Measurements from ENCODE around the gene AGK. TPM values are rescaled to one million over a fixed set of nuclear protein-coding genes. Genes with fewer than 3 reads are reported as not detected.

The AGK gene
- total and polyA plus RNA-seq, 2 of the 8 experiments (the other 6 are each of a cell fraction or from before 2014, with no cell fraction given): 25.8 to 34.0 TPM

DNA sequence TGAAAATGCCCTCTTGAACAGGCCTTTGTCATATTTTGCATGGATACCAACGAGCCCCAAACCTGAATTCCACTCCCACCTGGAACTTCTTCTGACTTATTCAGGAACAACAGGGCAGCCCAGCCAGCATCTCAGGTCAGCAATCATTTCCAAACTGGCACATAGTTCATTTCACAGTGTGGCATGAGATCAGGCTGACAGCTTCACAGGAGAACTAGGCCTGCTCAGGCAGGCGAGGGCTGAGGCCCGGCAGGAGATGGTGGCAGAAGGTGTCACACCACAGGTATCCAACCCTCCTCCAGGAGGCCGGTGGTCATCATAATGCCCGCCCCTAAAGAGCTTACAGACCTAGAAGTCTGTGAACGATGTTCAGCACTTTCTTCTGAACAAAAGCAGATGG is 108.3 kb downstream of the AGK start:
- Histone ChIP-seq H3K27me3 (replicated peaks in 1 of 4; ENCODE audit: control insufficient read depth in 3 of 4, extremely low read depth in 1 of 4, insufficient read depth in 3 of 4, low read length in 3 of 4) (no peaks in the 10 kb centered on the region), H2BK12ac (ENCODE audit: low read depth, low read length) (no peak overlapping the region), H3K18ac (ENCODE audit: extremely low read depth, low read length) (no peak overlapping the region), H4K5ac (ENCODE audit: insufficient read length, low read depth, low read length) (no peak overlapping the region), H3K9me3 (ENCODE audit: insufficient read depth in 2 of 2, low read depth in 1 of 2, low read length in 1 of 2) (no peaks in the 10 kb centered on the region), H3K4ac (replicated peaks; ENCODE audit: insufficient read length, low read depth, low read length) (no peak overlapping the region), H3K4me2 (ENCODE audit: insufficient read depth in 1 of 2, low read depth in 2 of 2, low read length in 2 of 2) (no peak overlapping the region), H2AK5ac (ENCODE audit: low read depth, low read length) (no peak overlapping the region), H3K9ac (replicated peaks in 1 of 4; ENCODE audit: extremely low read depth in 1 of 4, low read depth in 3 of 4, low read length in 3 of 4) (no peak overlapping the region), H2BK15ac (ENCODE audit: low read length) (no peak overlapping the region), H2BK5ac (ENCODE audit: low read depth, low read length) (no peak overlapping the region), H4K91ac (replicated peaks; ENCODE audit: insufficient read length, low read length) (no peak overlapping the region), H2BK120ac (replicated peaks; ENCODE audit: low read depth, low read length) (no peak overlapping the region), H3K36me3 (ENCODE audit: control insufficient read depth in 2 of 4, insufficient read depth in 4 of 4, low read length in 3 of 4) (peaks cover 0 to 39% (median 17%) of the 10 kb centered on the region in 4 experiments; a peak in 7 of 8 replicates), H2AFZ (ENCODE audit: low read length) (no peak overlapping the region), H3K4me1 (replicated peaks in 1 of 4; ENCODE audit: control insufficient read depth in 3 of 4, insufficient read depth in 4 of 4, low read length in 3 of 4) (no peaks in the 10 kb centered on the region; a peak in 1 of 7 replicates), H3K23ac (ENCODE audit: insufficient read length) (no peak overlapping the region), H2BK20ac (ENCODE audit: low read length) (no peak overlapping the region), H4K20me1 (replicated peaks in 1 of 2; ENCODE audit: control insufficient read depth in 1 of 2, insufficient read depth in 2 of 2, low read length in 2 of 2) (no peaks in the 10 kb centered on the region), H3K56ac (replicated peaks; ENCODE audit: insufficient read length, low read depth, low read length) (no peak overlapping the region), H3K27ac (ENCODE audit: low read depth, low read length) (no peak overlapping the region), H3K79me1 (ENCODE audit: low read depth, low read length) (no peaks in the 10 kb centered on the region; the same call in none of the 2 replicates), H3K14ac (ENCODE audit: insufficient read length) (no peak overlapping the region), H4K8ac (ENCODE audit: extremely low read depth, insufficient read depth, low read length) (no peak overlapping the region), H3K79me2 (ENCODE audit: control insufficient read depth in 1 of 2, insufficient read depth in 2 of 2, low read length in 2 of 2) (no peaks in the 10 kb centered on the region), H3K4me3 (ENCODE audit: extremely low read depth in 1 of 4, insufficient read depth in 2 of 4, low read depth in 3 of 4, low read length in 4 of 4) (no peak overlapping the region), H3K23me2 (ENCODE audit: low read depth, low read length) (no peaks in the 10 kb centered on the region)
- DNase-seq (ENCODE audit: low read depth in 1 of 2, low spot score in 2 of 2): no peak
- WGBS, 2 experiments (ENCODE audit: extremely low coverage in 1 of 2, insufficient coverage in 1 of 2, insufficient read length in 1 of 2, insufficient replicate concordance in 2 of 2, low coverage in 1 of 2, low lambda C conversion rate in 2 of 2, missing lambda C conversion rate in 1 of 2): 95% methylated on average over 6 of the region's 6 CpGs; no CpG with 5 or more reads in 1 of the 2 experiments
- no peak for FAIRE-seq
- CTCF ChIA-PET (ENCODE audit: partially characterized antibody): interaction anchor here (0.6 to 6.5 kb wide), 2 partner anchors 10 to 15 kb away, joined by 3 to 47 read pairs; no protein-coding TSS in a partner anchor
- POLR2A ChIA-PET (ENCODE audit: partially characterized antibody): interaction anchor here (1.0 kb wide), 1 partner anchor 13 kb away, joined by 3 read pairs; no protein-coding TSS in a partner anchor
- TF ChIP-seq CBX8 (IDR thresholded peaks at IDR 0.05; ENCODE audit: borderline replicate concordance, low read depth, low read length): no peak
- no peak for TF ChIP-seq KDM4A (IDR thresholded peaks at IDR 0.05; ENCODE audit: low read depth, low read length, severe bottlenecking)
- TF ChIP-seq, protein P1, sequence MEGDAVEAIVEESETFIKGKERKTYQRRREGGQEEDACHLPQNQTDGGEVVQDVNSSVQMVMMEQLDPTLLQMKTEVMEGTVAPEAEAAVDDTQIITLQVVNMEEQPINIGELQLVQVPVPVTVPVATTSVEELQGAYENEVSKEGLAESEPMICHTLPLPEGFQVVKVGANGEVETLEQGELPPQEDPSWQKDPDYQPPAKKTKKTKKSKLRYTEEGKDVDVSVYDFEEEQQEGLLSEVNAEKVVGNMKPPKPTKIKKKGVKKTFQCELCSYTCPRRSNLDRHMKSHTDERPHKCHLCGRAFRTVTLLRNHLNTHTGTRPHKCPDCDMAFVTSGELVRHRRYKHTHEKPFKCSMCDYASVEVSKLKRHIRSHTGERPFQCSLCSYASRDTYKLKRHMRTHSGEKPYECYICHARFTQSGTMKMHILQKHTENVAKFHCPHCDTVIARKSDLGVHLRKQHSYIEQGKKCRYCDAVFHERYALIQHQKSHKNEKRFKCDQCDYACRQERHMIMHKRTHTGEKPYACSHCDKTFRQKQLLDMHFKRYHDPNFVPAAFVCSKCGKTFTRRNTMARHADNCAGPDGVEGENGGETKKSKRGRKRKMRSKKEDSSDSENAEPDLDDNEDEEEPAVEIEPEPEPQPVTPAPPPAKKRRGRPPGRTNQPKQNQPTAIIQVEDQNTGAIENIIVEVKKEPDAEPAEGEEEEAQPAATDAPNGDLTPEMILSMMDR (IDR thresholded peaks at IDR 0.05; ENCODE audit: control extremely low read depth in 1 of 3, insufficient read depth in 1 of 3, low read depth in 1 of 3, low read length in 3 of 3): no peak
- TF ChIP-seq POLR2A (IDR thresholded peaks at IDR 0.05; ENCODE audit: control extremely low read depth in 1 of 2, low read depth in 2 of 2, low read length in 2 of 2): no peak
- no peak for TF ChIP-seq POLR2AphosphoS5 (IDR thresholded peaks at IDR 0.05; ENCODE audit: low read depth, low read length)
- no peak for TF ChIP-seq BACH1 (IDR thresholded peaks at IDR 0.05; ENCODE audit: low read length)
